ENCODE results near the gene WNK4.

WNK4 gene

GRCh38 chr17:42798011-42798382 lies 17.6 kb downstream of the WNK4 start:
- TF ChIP-seq CTCF (conservative IDR thresholded peaks at IDR 0.05; ENCODE audit: low read depth, low read length): no peak
- peak overlapping the region; percentile 79 for H3K4me3 ChIP-seq (ENCODE audit: low read length)
- DNase-seq (ENCODE audit: low read depth): no peak

GRCh38 chr17:42798383-42799380 lies 18.3 kb downstream of the WNK4 start, which contains the start of the genes CNTD1 and COA3:
TSS of gene CNTD1 (plus strand) at chr17:42798861. CDS start at chr17:42799068, 207 bp downstream.
TSS of gene COA3 (minus strand) at chr17:42798704. CDS start at chr17:42798681, 23 bp downstream.
- H3K4me3 ChIP-seq (ENCODE audit: low read length): peak within 1 kb of the TSS; percentile 79
- DNase-seq (ENCODE audit: low read depth): peak; percentile 48
- no peak for TF ChIP-seq CTCF (conservative IDR thresholded peaks at IDR 0.05; ENCODE audit: low read depth, low read length)

GRCh38 chr17:42803074-42803883 lies 22.9 kb downstream of the WNK4 start:
- no peak overlapping the region for H3K4me3 ChIP-seq (ENCODE audit: low read length)
- no peak for TF ChIP-seq CTCF (conservative IDR thresholded peaks at IDR 0.05; ENCODE audit: low read depth, low read length)
- no peak for DNase-seq (ENCODE audit: low read depth)

- no peak overlapping the region for H3K4me3 ChIP-seq (ENCODE audit: low read length)
- no peak for DNase-seq (ENCODE audit: low read depth)
- TF ChIP-seq CTCF (conservative IDR thresholded peaks at IDR 0.05; ENCODE audit: low read depth, low read length): no peak
These were observed 24.5 kb downstream of the WNK4 start for GRCh38 chr17:42804918-42805367.

- H3K4me3 ChIP-seq (ENCODE audit: low read length): no peak overlapping the region
- TF ChIP-seq CTCF (conservative IDR thresholded peaks at IDR 0.05; ENCODE audit: low read depth, low read length): no peak
- DNase-seq (ENCODE audit: low read depth): no peak
These were observed 25.8 kb downstream of the WNK4 start for GRCh38 chr17:42806249-42806648.

- DNase-seq (ENCODE audit: low read depth): no peak
- no peak overlapping the region for H3K4me3 ChIP-seq (ENCODE audit: low read length)
- TF ChIP-seq CTCF (conservative IDR thresholded peaks at IDR 0.05; ENCODE audit: low read depth, low read length): no peak
These were observed 28.8 kb downstream of the WNK4 start for GRCh38 chr17:42809250-42809649.
